HG03097 (cell line): ENCODE data around the gene POP4.
"Not testable (repeated sequence)": the region's sequence is repeated elsewhere in the genome, so short reads cannot be mapped to it uniquely, and the experiment has no call there.

ENCODE experiments used
- ATAC-seq: cut with Tn5 transposase; IDR thresholded peaks from one replicate; pipeline ENCODE4 v1.9.1; 2021; ENCODE audit not compliant: unreplicated experiment, low FRiP score

Gene POP4

DNA sequence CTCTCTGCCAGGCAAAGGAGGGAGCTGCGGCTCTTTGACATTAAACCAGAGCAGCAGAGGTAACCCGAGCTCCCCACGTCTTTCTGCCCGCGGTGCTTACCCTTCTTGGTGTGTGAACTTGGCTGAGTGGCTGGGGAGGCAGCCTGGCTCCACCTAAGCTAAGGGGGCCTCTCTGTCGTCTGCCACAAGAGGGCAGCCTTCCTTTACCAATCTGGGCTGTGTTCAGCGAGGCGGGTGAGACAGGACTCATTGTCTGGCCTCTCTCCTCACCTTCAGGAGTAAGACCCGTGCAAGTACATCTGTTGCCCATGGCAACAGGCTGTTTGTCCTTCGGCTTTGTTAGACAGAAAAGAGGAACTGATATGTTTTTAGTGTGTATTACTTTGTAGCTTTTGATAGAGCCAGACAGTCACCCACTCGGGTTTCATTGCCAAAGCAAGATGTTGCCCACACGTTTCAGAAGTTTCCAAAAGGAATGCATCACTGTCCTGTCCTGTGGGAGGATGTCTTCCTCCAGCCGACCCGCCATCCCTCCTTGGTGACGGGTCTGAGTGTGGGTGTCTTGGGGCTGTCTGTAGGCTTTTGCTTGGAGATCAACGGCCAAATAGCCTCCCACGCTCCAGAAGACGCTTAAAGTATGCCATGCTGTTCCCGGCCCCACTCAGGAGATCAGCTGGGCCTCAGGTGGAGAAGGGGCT lies 4.6 kb downstream of the POP4 start:
- ATAC-seq = peak; percentile 63

DNA sequence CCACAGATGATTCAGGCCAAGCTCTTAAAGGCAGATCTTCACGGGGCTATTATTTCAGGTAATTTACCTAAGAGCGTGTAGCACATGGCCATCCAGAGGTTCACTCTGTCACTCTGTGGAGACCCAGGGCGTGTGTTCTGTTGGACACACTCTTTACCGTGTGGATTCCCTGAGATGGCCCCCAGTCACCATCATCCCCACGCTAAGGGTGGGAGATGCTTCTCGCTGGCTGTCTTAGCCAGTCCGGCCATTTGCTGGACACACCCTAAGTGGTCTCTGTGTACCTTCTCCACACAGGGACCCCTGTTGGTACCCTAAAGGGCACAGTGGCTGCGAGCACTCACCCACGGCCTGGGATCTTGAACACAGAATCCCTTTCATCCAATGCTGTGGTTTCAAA lies 6.0 kb downstream of the POP4 start:
- ATAC-seq = no peak

DNA sequence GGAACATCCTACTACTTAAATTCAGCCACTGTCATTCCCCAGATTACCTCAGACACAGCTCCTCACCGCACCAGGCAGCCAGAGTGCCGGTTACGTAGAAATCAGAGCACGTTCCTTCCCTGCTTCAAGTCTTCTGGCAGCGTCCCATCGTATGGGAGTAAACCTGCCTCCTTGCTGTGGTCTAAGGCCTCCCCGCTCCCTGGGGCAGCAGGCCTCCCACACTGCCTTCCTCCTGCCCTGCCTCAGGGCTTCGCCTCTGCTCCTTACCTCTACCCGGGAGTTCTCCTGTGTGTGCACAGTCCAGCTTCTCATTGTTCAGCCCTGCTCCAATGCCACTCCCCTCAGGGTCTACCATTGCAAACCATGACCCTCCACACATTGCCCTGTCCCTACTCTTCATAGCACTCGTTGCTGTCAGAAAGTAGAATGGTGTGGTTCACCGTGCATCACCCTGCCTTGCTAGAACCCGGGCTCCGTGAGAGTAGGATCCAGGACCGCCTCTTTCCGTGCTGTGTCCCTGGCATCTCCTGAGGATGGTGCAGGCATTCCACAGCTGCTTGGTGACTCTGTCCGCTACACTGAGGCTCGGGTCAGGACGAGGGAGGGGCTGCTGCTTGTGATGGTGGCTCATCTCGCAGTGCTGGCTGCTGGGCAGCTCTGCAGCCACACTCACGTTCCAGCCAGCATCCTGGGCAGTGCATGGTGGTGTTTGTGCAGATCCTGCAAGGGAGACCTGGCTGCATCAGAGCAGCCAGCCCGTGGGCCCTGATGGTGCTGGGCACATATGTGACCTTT lies 6.9 kb downstream of the POP4 start:
- ATAC-seq = no peak

DNA sequence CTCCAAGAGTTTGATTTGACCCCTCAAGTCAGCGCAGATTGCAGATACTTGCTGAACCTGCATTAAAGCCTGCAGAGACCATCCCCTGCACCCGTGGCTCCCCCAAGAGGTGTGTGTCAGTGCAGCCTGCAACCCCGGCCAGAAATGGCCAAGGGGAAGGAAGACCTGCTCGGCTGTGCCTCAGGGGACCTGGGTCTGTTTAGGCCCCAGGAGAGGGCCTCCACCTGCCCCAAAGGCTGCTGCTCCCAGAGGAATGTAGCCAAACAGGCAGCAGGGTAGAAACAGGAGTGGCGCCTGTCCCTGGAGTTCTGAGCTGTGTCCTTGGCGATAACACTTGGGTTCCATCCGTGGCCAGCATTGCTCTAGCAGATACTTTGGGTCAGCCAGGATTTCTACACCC lies 8.0 kb downstream of the POP4 start:
- no peak for ATAC-seq

DNA sequence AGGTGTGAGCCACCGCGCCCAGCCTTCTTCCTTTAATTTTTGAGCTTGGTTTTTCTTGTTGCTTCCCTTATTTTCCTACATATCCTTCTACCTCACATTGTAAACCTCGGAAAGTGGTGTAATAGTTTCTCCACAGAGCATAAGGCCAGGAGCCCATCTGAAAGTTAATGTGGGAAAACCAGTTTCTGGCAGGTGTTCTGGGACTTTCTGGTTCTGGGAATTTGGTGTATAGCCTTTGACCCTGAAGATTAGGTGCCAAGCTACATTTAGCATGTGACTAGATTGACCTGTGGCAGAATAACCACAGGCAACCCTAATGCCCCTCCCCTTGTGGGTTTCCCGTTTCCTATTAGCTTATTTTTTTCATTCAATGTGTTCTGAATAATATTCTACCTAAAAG lies 8.7 kb downstream of the POP4 start:
- no peak for ATAC-seq

DNA sequence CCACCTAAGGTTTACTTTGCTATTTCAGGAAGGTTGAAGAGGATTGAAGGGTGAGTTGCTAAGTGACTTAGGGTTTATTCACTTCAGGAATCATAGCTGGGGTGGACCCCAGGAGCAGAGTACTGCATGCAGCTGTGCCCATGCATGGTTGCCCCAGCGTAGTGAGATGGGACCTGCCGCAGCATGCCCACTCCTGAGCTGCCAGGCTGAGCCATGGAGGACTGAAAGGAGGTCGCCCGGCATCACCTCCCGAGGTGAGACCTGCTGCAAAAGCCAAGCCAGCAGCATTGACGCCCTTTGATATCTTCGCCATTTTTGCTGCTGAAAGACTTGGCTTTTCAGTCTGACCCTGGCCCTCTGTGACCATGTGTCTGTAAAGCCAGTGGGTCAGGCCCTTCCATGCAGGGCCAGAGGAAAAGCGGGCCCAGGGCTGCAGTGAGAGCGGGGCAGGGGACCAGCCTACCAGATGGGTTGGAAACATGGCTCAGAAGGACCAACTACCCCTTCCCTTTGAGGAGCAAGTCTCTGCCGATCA lies 9.9 kb downstream of the POP4 start:
- ATAC-seq = no peak

DNA sequence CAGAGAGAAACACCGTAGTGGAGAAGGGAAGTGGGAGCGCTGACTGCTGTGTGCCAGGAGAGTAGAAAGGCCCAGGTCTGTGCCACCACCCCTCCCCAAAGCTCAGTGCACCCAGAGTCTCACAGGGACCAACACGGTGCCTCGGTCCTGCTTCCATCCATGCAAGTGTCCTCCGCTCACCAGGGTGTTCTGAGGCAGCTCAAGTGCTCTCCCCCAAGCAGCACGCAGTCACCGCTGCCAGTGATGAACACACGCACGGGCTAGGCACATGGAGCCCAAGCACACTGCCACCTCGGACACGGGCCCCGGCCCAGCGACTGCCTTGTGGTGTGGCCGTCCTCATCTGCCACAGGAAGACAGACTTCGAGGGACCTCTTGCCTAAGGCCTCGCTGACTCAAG lies 10.5 kb downstream of the POP4 start:
- no peak for ATAC-seq

DNA sequence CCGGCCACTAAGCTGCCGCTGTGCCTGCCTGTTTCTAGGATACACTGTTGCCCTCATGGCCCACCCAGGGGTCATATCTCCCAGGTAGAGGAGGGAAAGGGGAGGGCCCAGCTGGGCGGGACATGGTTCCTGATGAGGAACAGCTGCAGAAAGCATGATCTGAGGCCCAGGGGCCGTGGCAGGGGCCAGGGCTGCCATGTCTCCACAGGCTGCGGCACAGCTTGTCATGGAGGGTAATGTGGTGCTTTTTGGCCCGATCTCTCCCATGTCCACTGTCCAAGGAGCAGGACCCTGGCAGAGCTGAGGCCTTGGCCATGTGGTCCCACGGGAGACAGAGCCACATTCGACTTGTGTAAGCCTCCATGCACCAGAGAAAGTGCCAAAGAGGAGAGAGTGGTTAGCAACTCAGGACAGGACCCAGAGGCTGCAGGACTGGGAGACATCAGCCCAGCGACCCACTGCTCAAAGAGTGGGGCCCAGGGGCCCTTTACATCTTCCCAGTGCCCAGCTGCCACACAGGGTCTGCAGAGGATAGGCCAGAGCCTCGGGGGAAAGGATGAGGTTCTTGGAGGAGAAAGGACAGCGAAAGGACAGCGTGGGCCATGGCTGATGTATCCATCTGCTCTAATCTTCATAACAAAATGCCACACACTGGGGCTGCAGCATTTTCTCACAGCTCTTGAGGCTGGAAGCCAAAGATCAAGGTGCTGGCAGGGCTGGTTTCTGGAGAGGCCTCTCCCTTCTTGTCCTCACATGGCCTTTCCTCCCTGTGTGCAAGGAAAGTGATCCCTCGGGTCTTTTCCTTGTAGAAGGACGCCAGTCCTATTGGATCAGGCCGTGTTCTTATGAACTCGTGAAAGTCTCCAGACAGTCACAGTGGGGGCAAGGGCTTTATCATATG lies 11.5 kb downstream of the POP4 start:
- no peak for ATAC-seq

DNA sequence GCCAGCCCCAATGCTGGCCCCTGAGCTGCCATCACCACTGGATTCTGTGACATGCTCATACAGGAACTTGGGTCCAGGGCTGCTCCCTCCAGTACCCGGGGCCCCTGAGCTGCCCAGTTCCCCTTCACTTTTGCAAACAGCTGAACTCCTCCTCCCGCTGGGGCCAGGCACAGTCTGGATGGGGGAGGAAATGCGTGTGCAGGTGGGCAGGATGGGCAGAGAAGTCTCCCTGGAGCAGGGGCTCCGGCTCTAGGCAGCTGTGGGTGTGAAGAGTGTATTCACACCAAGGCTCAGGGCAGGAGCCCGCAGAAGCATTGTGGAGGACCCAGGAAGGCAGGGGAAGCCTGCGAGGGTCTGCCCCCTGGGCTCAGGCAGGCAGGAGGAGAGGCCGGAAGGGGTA lies 12.4 kb downstream of the POP4 start:
- no peak for ATAC-seq

DNA sequence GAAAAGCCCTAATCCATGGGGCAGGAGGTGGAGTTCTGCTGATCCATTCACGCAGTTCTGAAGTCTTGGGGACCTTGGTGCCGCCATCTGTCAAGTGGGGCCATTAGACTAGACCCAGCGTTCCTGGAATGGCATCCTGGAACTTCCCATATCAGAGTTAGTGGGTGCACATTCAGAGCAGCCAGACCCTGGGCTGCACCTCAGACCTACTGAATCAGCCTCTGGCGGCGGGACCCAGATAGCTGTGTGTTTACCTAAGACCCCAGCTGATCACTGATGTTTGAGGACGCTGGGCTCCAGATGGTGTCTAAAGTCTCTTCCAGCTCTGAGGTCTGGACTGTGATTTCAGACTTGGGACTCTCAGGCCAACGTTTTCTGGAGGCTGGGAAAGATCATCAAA lies 12.8 kb downstream of the POP4 start:
- ATAC-seq = no peak

DNA sequence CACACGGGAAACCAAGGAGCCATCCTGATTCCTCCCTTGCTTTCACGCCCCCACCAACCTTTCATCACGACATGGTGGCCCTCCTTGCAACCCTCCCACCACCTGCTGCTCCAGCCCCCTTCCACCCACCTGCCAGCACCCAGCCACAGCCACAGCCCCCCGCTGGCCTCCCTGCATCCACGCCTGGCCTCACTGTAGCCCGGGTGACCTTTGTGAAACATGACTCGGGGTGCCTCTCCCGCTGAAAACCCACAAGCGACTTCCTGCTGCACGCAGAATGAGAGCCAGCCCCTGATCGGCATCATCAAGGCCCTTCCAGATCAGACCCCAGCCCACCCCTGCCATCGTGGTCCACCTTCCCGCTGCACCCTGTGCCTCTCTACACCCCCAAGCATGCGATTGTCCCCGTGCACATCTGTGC lies 14.9 kb downstream of the POP4 start:
- no peak for ATAC-seq

DNA sequence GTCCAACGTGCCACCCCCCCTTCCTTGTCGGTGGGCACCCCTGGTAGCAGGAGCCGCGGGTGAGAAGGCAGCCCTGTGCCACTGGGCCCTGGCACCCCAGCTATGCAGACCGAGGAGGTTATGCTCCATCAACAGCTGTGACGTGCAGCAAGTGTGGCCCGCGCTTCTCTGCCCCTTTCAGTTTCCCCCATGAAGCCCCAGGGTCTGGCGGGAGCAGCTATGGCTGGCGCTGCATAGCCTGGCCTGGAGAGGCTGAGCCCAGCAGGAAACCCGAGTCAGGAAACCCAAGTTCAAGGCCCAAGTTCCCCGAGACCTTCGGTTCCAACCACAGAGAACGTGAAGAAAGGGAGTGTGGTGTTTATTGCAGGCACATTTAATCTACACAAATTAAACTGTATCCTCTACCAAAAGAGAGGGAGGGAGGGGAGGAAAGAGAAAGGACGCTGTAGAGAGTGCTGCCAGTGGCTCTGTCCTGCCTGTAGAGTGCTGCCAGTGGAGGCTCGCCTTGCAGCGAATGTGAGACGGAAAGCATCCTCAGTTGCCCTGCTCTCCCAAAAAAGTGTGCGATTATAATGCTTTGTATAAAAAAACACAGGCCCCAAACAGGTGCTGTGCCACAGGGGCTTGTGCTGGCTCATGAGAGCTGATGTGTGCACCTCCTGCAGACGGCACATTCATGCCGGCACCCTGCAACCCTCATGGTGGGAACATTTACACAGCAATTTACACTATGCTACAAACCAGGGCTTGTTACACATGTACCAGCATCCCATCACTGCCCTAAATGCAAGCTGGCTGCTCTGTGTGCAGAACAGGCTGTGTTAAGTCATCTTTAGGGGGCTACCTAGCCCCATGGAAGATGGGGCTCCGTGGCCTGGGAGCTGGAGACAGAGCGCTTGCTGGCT lies 16.3 kb downstream of the POP4 start:
- no peak for ATAC-seq

DNA sequence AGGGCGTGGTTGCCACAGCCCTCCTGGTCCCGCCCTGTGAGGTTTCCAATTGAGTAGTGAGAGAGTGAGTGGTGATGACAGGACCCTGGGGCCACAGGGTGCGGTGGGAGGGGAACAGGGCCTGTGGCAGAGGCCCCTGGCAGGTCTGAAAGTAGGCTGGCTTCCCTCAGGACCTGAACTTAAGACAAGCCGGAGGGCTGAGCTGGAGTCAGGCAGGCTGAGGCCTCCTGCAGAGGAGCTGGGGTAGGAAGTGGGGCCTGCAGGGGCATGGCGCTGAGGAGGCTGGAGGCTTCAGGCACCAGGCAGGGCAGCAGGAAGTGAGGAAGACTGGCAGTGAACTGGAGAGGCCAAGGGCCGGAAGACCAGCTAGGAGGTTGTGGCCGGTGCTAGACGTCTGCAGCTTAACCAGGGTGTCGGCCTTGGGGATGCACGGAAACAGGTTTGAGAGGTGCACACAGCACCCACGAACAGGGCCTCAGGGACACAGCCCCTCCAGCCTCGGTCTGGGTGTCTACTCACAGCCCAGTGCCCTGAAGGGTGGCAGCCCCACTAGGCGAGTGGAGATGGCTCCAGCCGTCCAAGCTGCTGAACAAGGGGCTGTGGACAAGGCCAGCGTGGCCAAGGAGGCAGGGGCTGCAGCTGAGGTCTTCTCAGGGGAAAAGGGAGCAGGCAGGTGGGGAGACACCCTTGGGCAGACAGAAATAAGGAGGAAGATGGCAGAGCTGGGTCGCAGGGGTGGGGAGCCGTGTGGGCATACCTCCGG lies 17.8 kb downstream of the POP4 start:
- no peak for ATAC-seq

DNA sequence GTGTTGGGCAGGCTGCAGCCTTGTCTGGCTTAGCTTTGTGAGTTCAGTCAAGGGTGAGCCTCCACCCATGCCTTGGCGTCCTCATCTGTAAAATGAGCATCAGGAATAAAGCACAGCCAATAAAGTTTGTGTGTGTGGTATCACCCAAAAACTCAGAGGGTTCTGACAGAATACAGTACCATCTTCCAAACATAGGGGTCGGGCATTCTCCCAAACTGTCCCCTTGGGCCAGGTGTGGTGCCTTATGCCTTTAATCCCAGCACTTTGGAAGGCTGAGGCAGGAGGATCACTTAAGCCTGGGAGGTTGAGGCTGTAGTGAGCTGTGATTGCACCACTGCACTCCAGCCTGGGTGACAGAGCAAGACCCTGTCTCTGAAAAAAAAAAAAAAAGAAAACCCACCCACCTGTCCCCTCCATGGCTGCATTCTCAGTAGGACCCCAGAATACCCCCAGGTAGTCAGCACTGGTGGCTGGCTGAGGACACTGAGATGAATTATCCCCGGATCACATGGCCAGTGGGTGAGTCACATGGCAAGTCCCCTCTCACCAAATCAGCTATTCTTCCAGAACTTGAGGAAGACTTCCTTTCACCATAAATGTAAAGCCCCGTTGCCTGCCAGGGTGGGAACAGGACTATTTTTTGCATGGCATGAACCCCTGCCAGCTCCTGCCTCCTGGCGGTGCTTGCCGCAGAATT lies 18.6 kb downstream of the POP4 start:
- no peak for ATAC-seq

DNA sequence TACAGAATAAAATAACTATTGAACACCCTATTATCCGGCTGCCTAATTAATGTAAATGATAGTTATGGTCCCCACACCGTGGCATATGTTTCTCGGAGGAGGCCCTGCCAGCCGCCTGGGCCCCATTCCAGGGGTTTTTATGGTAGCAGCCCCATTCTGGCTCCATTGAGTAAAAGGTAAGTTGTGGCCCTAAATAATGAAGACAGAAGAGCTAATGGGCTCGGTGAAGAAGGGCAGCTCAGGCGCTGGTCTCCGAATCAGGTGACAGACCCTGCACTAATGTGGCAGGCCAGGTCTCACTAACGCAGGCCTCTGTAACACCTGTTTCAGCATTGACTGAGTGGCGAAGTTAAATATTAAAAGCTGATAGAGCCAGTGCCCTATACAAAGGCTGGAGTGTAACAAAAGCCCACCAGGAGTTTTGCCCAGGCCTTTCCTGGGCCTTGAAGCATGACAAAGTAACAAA lies 19.1 kb downstream of the POP4 start:
- ATAC-seq = no peak

DNA sequence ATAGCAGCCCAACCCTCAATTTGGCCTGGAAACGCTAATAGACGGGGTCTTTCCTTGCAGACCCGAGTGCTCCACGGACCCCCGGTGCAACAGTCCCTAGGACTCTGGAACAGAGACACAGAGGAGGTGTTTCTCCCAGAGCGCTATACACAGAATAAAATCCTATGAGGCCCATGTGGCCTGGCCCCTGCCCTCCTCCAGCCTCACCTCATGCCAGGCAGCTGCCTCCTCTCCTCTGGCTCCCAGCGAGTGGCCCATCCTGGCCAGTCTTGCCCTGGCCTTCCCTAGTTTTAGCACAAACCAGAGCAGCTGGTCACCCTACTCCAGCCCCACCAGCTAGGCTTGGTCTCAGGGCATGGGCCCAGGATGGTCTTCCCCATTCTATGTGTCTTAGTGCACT lies 20.3 kb downstream of the POP4 start:
- ATAC-seq = no peak

DNA sequence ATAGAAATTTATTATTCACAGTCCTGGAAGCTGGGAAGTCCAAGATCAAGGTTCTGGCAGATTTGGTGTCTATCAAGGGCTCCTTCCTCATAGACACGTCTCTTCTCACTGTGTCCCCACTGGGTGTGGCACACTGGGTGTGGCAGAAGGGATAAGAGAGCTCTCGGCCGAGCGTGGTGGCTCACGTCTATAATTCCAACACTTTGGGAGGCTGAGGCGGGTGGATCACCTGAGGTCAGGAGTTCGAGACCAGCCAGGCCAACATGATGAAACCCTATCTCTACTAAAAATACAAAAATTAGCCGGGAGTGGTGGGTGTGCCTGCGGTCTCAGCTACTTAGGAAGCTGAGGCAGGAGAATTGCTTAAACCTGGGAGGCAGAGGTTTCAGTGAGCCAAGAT lies 20.7 kb downstream of the POP4 start:
- not testable (repeated sequence) for ATAC-seq

DNA sequence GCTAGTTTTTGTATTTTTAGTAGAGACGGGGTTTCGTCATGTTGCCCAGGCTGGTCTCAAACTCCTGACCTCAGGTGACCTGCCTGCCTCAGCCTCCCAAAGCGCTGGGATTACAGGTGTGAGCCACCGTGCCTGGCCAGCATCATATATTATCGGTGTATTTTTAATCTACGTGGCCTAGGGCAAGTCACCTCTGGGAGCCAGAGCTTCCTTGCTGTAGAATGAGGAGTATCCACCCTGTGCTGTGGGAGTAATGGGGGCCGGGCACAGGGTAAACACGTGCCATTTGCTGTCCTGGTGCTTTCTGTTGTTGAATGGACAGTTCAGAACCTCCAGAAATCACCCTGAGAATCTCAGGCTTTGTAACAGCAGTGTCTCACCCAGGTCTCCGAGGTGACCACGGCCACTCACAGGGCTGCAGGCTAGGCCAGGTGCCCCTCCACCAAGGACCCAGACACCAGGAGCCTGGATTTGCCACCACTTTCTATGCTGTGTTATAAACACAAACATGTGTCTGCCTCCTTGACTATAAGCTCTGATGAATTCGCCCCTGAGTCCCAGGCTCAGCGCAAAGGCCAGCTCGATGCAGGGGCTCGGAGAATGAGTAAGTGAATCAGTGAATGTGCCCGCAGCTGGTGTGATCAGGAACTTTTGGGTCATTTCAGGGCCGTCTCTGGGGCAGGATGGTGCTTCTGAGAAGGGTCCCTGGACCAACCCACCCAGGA lies 22.7 kb downstream of the POP4 start:
- no peak for ATAC-seq
